Fibroblast of lung (primary cell): ENCODE results near the gene NOPCHAP1. TPM values are rescaled to one million over a fixed set of nuclear protein-coding genes. Genes with fewer than 3 reads are reported as not detected.
"Not testable (repeated sequence)": the region's sequence is repeated elsewhere in the genome, so short reads cannot be mapped to it uniquely, and the experiment has no call there.

ENCODE experiments used
- DNase-seq, 2 donors: peaks; one replicate each; pipeline versions ENCODE4 v3.0.0 to v3.0.0-alpha.2; 2010; ENCODE audit warnings: low read depth in 2 of 2
- H2AFZ ChIP-seq: 2 replicates; pipeline ENCODE4 v1.5.1; 2012; ENCODE audit warnings: low read length, control low read depth, inconsistent platforms
- H3K27ac ChIP-seq: 2 replicates; pipeline ENCODE4 v1.5.1; 2011; ENCODE audit warnings: low read length, control low read depth; ENCODE audit not compliant: insufficient read depth
- H3K27me3 ChIP-seq: 2 replicates; pipeline ENCODE4 v1.5.1; 2011; ENCODE audit warnings: mild to moderate bottlenecking, low read length; ENCODE audit not compliant: control insufficient read depth, insufficient read depth
- H3K36me3 ChIP-seq: 2 replicates; pipeline ENCODE4 v1.5.1; 2011; ENCODE audit warnings: low read length; ENCODE audit not compliant: control insufficient read depth, insufficient read depth
- H3K4me1 ChIP-seq: 2 replicates; pipeline ENCODE4 v1.5.1; 2011; ENCODE audit warnings: low read length; ENCODE audit not compliant: control insufficient read depth, insufficient read depth; ENCODE audit errors: extremely low read depth
- H3K4me2 ChIP-seq: 2 replicates; pipeline ENCODE4 v1.5.1; 2011; ENCODE audit warnings: low read length, control low read depth; ENCODE audit not compliant: insufficient read depth; ENCODE audit errors: extremely low read depth
- H3K4me3 ChIP-seq, 4 experiments: fragments of 200-600 bp in 1 of 4; sonication (generic) in 1 of 4; replicated peaks in 1 of 4; 2 replicates each; pipeline ENCODE4 v1.5.1; 2011 to 2016; ENCODE audit warnings: low read length in 4 of 4, low read depth in 3 of 4, mild to moderate bottlenecking in 3 of 4, control low read depth in 2 of 4, inconsistent platforms in 1 of 4, mixed read lengths in 1 of 4; ENCODE audit not compliant: insufficient read depth in 1 of 4; ENCODE audit errors: control extremely low read depth in 1 of 4
- H3K79me2 ChIP-seq: 2 replicates; pipeline ENCODE4 v1.5.1; 2012; ENCODE audit warnings: mild to moderate bottlenecking, low read length, inconsistent platforms; ENCODE audit not compliant: control insufficient read depth, insufficient read depth
- H3K9ac ChIP-seq: 2 replicates; pipeline ENCODE4 v1.5.1; 2011; ENCODE audit warnings: mild to moderate bottlenecking, low read length, control low read depth; ENCODE audit not compliant: insufficient read depth
- H3K9me3 ChIP-seq: 2 replicates; pipeline ENCODE4 v1.5.1; 2012; ENCODE audit warnings: low read depth, low read length; ENCODE audit not compliant: control insufficient read depth, insufficient read depth
- H4K20me1 ChIP-seq: 2 replicates; pipeline ENCODE4 v1.5.1; 2011; ENCODE audit warnings: low read length; ENCODE audit not compliant: control insufficient read depth, insufficient read depth; ENCODE audit errors: extremely low read depth
- CTCF ChIP-seq, 2 donors: IDR thresholded peaks in 1 of 2; conservative IDR thresholded peaks in 1 of 2; 1 replicate in 1 of 2; 2 replicates in 1 of 2; pipeline ENCODE4 v1.5.1; 2011 to 2012; ENCODE audit warnings: low read length in 2 of 2, control low read depth in 1 of 2, inconsistent platforms in 1 of 2, low read depth in 1 of 2, mild to moderate bottlenecking in 1 of 2
- EZH2 ChIP-seq: IDR thresholded peaks from 2 replicates; pipeline ENCODE4 v1.5.1; 2012; ENCODE audit warnings: low read length, control low read depth, mild to moderate bottlenecking; ENCODE audit errors: missing control alignments
- polyA plus RNA-seq, 2 donors: library from polyadenylated mRNA; depleted of rRNA in 1 of 2; stranded (reverse) in 1 of 2; unstranded in 1 of 2; fragments of >200 nt; gene quantifications; 2 replicates each; pipeline ENCODE4 v1.2.1, GENCODE V29; 2011 to 2012; ENCODE audit warnings: missing spikeins in 1 of 2
- total RNA-seq: library from RNA; depleted of rRNA; stranded (reverse); fragments of >200 nt; gene quantifications from 2 replicates; pipeline ENCODE4 v1.2.1, GENCODE V29; 2014

The NOPCHAP1 gene
- total and polyA plus RNA-seq, 2 donors (not counting 1 experiment from before 2014, with no cell fraction given): 4.2 to 12.2 TPM

GRCh38 chr12:104976703-104977102 is 9.4 kb upstream of the NOPCHAP1 start:
- no peak for DNase-seq
- H3K27me3 ChIP-seq: no peaks in the 10 kb centered on the region
- no peak overlapping the region for H3K4me2 ChIP-seq
- no peaks in the 10 kb centered on the region for H3K79me2 ChIP-seq
- H2AFZ ChIP-seq: no peak overlapping the region
- no peak overlapping the region for H3K27ac ChIP-seq
- no peak overlapping the region for H3K9ac ChIP-seq
- no peaks in the 10 kb centered on the region for H3K4me1 ChIP-seq
- TF ChIP-seq EZH2 (no peak), CTCF (conservative IDR thresholded peaks at IDR 0.05 in 1 of 2, IDR thresholded peaks at IDR 0.05 in 1 of 2; ENCODE audit: low read depth in 1 of 2, low read length in 2 of 2) (no peak)
- H4K20me1 ChIP-seq: no peaks in the 10 kb centered on the region
- H3K9me3 ChIP-seq: no peaks in the 10 kb centered on the region
- no peak overlapping the region for H3K4me3 ChIP-seq
- no peaks in the 10 kb centered on the region for H3K36me3 ChIP-seq

- not testable (repeated sequence) for H4K20me1 ChIP-seq, H3K4me2 ChIP-seq, DNase-seq, H3K4me3 ChIP-seq, H3K9ac ChIP-seq, H3K27ac ChIP-seq, H3K79me2 ChIP-seq, H2AFZ ChIP-seq, H3K9me3 ChIP-seq, H3K27me3 ChIP-seq, H3K4me1 ChIP-seq, H3K36me3 ChIP-seq
Measured at GRCh38 chr12:104977688-104978087, 8.4 kb upstream of the NOPCHAP1 start.

- no peaks in the 10 kb centered on the region for H3K9me3 ChIP-seq
- peaks cover 3% of the 10 kb centered on the region for H3K79me2 ChIP-seq
- no peak overlapping the region for H2AFZ ChIP-seq
- no peak overlapping the region for H3K9ac ChIP-seq
- no peaks in the 10 kb centered on the region for H3K27me3 ChIP-seq
- H4K20me1 ChIP-seq: no peaks in the 10 kb centered on the region
- TF ChIP-seq CTCF (conservative IDR thresholded peaks at IDR 0.05 in 1 of 2, IDR thresholded peaks at IDR 0.05 in 1 of 2; ENCODE audit: low read depth in 1 of 2, low read length in 2 of 2): no peak
- TF ChIP-seq EZH2: no peak
- H3K4me2 ChIP-seq: no peak overlapping the region
- no peak overlapping the region for H3K27ac ChIP-seq
- H3K36me3 ChIP-seq: no peaks in the 10 kb centered on the region
- H3K4me3 ChIP-seq: no peak overlapping the region
- H3K4me1 ChIP-seq: no peaks in the 10 kb centered on the region
- DNase-seq: no peak
Measured at GRCh38 chr12:104985206-104985605, 910 bp upstream of the NOPCHAP1 start.

- no peak overlapping the region for H3K4me2 ChIP-seq
Measured at GRCh38 chr12:104990950-104991349, 4.8 kb downstream of the NOPCHAP1 start.

More at GRCh38 chr12:104990950-104991349, 4.8 kb downstream of the NOPCHAP1 start:
- Histone ChIP-seq H3K27me3 (no peaks in the 10 kb centered on the region), H3K36me3 (peaks cover 3% of the 10 kb centered on the region), H3K27ac (no peak overlapping the region), H3K79me2 (peaks cover 3% of the 10 kb centered on the region), H3K4me3 (no peak overlapping the region), H2AFZ (no peak overlapping the region), H3K9ac (no peak overlapping the region), H4K20me1 (no peaks in the 10 kb centered on the region), H3K9me3 (no peaks in the 10 kb centered on the region), H3K4me1 (no peaks in the 10 kb centered on the region)
- no peak for DNase-seq
- TF ChIP-seq CTCF (conservative IDR thresholded peaks at IDR 0.05 in 1 of 2, IDR thresholded peaks at IDR 0.05 in 1 of 2; ENCODE audit: low read depth in 1 of 2, low read length in 2 of 2): no peak
- TF ChIP-seq EZH2: no peak
